ENCODE data around the gene RNF144A. TPM values are rescaled to one million over a fixed set of nuclear protein-coding genes. Genes with fewer than 3 reads are reported as not detected.

The RNF144A gene
- total and polyA plus RNA-seq, 2 of the 13 experiments (the other 11 are each of a cell fraction or from before 2014, with no cell fraction given), result 13.9 to 16.5 TPM

DNA sequence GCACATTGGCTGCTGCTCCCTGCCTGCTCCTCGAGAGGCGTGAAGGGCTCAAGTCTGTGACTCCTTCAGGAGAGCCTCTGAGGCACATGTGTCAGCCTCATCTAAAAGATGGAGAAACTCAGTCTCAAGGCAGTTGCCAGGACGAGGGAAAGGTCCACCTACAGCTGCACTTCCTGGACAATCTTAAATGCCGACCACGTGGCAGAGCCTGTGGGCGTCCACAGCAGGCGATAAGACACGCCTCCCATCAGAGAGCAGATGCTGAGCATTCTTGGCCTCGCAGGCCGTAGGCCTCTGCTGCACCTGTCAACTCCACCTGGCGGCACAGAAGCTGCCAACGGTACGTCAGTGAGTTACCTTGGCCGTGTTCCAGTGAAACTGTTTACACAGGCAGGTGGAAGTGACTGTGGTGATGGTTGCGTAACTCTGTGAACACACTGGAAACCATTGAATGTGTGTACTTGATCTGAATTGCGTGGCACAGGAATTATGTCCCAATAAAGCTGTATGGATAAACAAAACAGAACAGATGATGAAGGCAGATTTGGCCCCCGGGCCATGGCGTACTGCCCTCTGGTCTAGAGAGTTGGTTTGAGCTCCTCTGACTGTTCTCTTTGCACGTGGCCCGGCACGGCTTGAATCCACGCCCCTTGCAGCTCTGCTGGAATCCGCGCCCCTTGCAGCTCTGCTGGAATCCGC is 114.5 kb downstream of the RNF144A start (continued):
- TF ChIP-seq, protein P1, sequence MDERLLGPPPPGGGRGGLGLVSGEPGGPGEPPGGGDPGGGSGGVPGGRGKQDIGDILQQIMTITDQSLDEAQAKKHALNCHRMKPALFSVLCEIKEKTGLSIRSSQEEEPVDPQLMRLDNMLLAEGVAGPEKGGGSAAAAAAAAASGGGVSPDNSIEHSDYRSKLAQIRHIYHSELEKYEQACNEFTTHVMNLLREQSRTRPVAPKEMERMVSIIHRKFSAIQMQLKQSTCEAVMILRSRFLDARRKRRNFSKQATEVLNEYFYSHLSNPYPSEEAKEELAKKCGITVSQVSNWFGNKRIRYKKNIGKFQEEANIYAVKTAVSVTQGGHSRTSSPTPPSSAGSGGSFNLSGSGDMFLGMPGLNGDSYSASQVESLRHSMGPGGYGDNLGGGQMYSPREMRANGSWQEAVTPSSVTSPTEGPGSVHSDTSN (CRISPR knock-in tag; IDR thresholded peaks at IDR 0.05), result peak; percentile 50; the same call in 1 of the 2 replicates
- TF ChIP-seq ZNF546 (CRISPR knock-in tag; conservative IDR thresholded peaks at IDR 0.05) (0 out of 2 replicates have a peak, but pooled peaks have one; percentile 63), SIX1 (CRISPR knock-in tag; IDR thresholded peaks at IDR 0.05; ENCODE audit: borderline replicate concordance) (peak; percentile 45; the same call in 1 of the 2 replicates), ZNF24 (IDR thresholded peaks at IDR 0.05) (no peak), SAP130 (CRISPR knock-in tag; IDR thresholded peaks at IDR 0.05; ENCODE audit: low read depth) (peak; percentile 96), ZNF788 (CRISPR knock-in tag; IDR thresholded peaks at IDR 0.05; ENCODE audit: borderline replicate concordance) (peak; percentile 94; the same call in 1 of the 2 replicates), RCOR2 (CRISPR knock-in tag; IDR thresholded peaks at IDR 0.05) (peak; percentile 87), ZNF784 (CRISPR knock-in tag; IDR thresholded peaks at IDR 0.05; ENCODE audit: borderline replicate concordance) (peak; percentile 54; the same call in 1 of the 2 replicates), SPEN (CRISPR knock-in tag; IDR thresholded peaks at IDR 0.05; ENCODE audit: low read depth) (peak; percentile 85; the same call in 1 of the 2 replicates), ZBTB8A (CRISPR knock-in tag; IDR thresholded peaks at IDR 0.05; ENCODE audit: borderline replicate concordance, low read depth) (no peak), SNRNP70 (IDR thresholded peaks at IDR 0.05; ENCODE audit: low read depth, low read length) (no peak), TAF1 (CRISPR knock-in tag; IDR thresholded peaks at IDR 0.05) (no peak), SNAI1 (CRISPR knock-in tag; IDR thresholded peaks at IDR 0.05; ENCODE audit: borderline replicate concordance) (peak; percentile 98; the same call in 1 of the 2 replicates), CHCHD3 (CRISPR knock-in tag; IDR thresholded peaks at IDR 0.05) (no peak), TSC22D2 (CRISPR knock-in tag; IDR thresholded peaks at IDR 0.05; ENCODE audit: borderline replicate concordance) (peak; percentile 47; the same call in 1 of the 2 replicates), PHF21A (CRISPR knock-in tag; IDR thresholded peaks at IDR 0.05) (peak; percentile 70; the same call in 1 of the 2 replicates), ZNF790 (CRISPR knock-in tag; IDR thresholded peaks at IDR 0.05; ENCODE audit: borderline replicate concordance) (no peak), ZSCAN9 (CRISPR knock-in tag; IDR thresholded peaks at IDR 0.05; ENCODE audit: borderline replicate concordance) (peak; percentile 89; the same call in 1 of the 2 replicates), PATZ1 (CRISPR knock-in tag; IDR thresholded peaks at IDR 0.05) (peak; percentile 83), ZNF597 (CRISPR knock-in tag; IDR thresholded peaks at IDR 0.05) (no peak), SATB2 (CRISPR knock-in tag; IDR thresholded peaks at IDR 0.05) (no peak), AKAP8 (CRISPR knock-in tag; IDR thresholded peaks at IDR 0.05) (peak; percentile 76; the same call in 1 of the 2 replicates), RXRB (CRISPR knock-in tag; IDR thresholded peaks at IDR 0.05; ENCODE audit: borderline replicate concordance) (peak; percentile 89), ZNF34 (CRISPR knock-in tag; IDR thresholded peaks at IDR 0.05; ENCODE audit: borderline replicate concordance) (0 out of 2 replicates have a peak, but pooled peaks have one; percentile 50), MAFF (IDR thresholded peaks at IDR 0.05; ENCODE audit: low read depth, low read length) (no peak), PLRG1 (conservative IDR thresholded peaks at IDR 0.05) (no peak), ZNF224 (CRISPR knock-in tag; IDR thresholded peaks at IDR 0.05) (no peak)

Data from HepG2 (cell line).